K562 (cell line): ENCODE results near the gene SUPT5H. TPM values are rescaled to one million over a fixed set of nuclear protein-coding genes. Genes with fewer than 3 reads are reported as not detected.

ENCODE experiments used
- ATF3 ChIP-seq, 2 experiments: fragments of 450-650 bp in 1 of 2; sonication (generic) in 1 of 2; formaldehyde crosslinking in 1 of 2; IDR thresholded peaks in 1 of 2; conservative IDR thresholded peaks in 1 of 2; 2 replicates each; pipeline versions ENCODE4 v1.6.1 to v1.8.1; 2016 to 2023; ENCODE audit warnings: mild to moderate bottlenecking in 2 of 2, moderate library complexity in 2 of 2, inconsistent platforms in 1 of 2, missing genetic modification reagents in 1 of 2
- CBX8 ChIP-seq: fragments of 200-600 bp; sonication (generic); IDR thresholded peaks from 2 replicates; pipeline ENCODE4 v1.6.1; 2012; ENCODE audit warnings: borderline replicate concordance, mixed run types, low read depth, mild to moderate bottlenecking, moderate library complexity, mixed read lengths, low read length, control low read depth, inconsistent platforms; ENCODE audit not compliant: poor library complexity, severe bottlenecking; ENCODE audit errors: extremely low read depth
- ELF1 ChIP-seq: fragments of 200-800 bp; sonication (Bioruptor generic); IDR thresholded peaks from 2 replicates; pipeline ENCODE4 v1.6.1; 2016; ENCODE audit warnings: missing genetic modification characterization, missing compliant biosample characterization
- EWSR1 ChIP-seq: fragments of 450-650 bp; IDR thresholded peaks from 2 replicates; pipeline ENCODE4 v1.6.1; 2018; ENCODE audit warnings: borderline replicate concordance, mild to moderate bottlenecking, low read depth, moderate library complexity; ENCODE audit not compliant: partially characterized antibody
- GATAD2B ChIP-seq: fragments of 450-650 bp; IDR thresholded peaks from 2 replicates; pipeline ENCODE4 v1.6.1; 2017; ENCODE audit warnings: mild to moderate bottlenecking, borderline replicate concordance
- GTF2E2 ChIP-seq: fragments of 200-800 bp; sonication (Bioruptor generic); IDR thresholded peaks from 2 replicates; pipeline ENCODE4 v1.6.1; 2016; ENCODE audit warnings: missing genetic modification characterization, missing compliant biosample characterization
- MIER1 ChIP-seq: fragments of 450-650 bp; IDR thresholded peaks from 2 replicates; pipeline ENCODE4 v1.6.1; 2016; ENCODE audit warnings: antibody characterized with exemption, mild to moderate bottlenecking, low read depth
- NR2C2 ChIP-seq, 2 experiments: fragments of 200-800 bp in 1 of 2; sonication (Bioruptor generic) in 1 of 2; sonication (generic) in 1 of 2; formaldehyde crosslinking in 1 of 2; IDR thresholded peaks; 2 replicates each; pipeline versions ENCODE4 v1.6.1 to v1.8.0; 2016 to 2022; ENCODE audit warnings: mild to moderate bottlenecking in 1 of 2, missing compliant biosample characterization in 1 of 2, missing genetic modification characterization in 1 of 2, missing genetic modification reagents in 1 of 2
- PKNOX1 ChIP-seq: fragments of 450-650 bp; IDR thresholded peaks from 2 replicates; pipeline ENCODE4 v1.6.1; 2016
- POLR2G ChIP-seq: fragments of 200-400 bp; formaldehyde crosslinking; IDR thresholded peaks from 2 replicates; pipeline ENCODE4 v1.6.1; 2017; ENCODE audit warnings: low read depth, mild to moderate bottlenecking, antibody characterized with exemption, low read length, moderate library complexity
- POLR2H ChIP-seq: IDR thresholded peaks from 2 replicates; pipeline ENCODE4 v1.6.1; 2016; ENCODE audit warnings: missing genetic modification characterization, low read depth, mild to moderate bottlenecking, control low read depth, missing compliant biosample characterization, moderate library complexity
- PURB ChIP-seq: sonication (generic); formaldehyde crosslinking; IDR thresholded peaks from 2 replicates; pipeline ENCODE4 v1.9.0; 2021; ENCODE audit warnings: low read depth, mild to moderate bottlenecking, missing genetic modification reagents
- YY1 ChIP-seq, 3 experiments: IDR thresholded peaks; 2 replicates each; pipeline ENCODE4 v1.6.1; 2011; ENCODE audit warnings: low read length in 2 of 3, mild to moderate bottlenecking in 2 of 3, moderate library complexity in 2 of 3, borderline replicate concordance in 1 of 3, control low read depth in 1 of 3, low read depth in 1 of 3; ENCODE audit not compliant: insufficient read depth in 3 of 3, insufficient replicate concordance in 2 of 3, control insufficient read depth in 1 of 3, insufficient read length in 1 of 3; ENCODE audit errors: extremely low read depth in 1 of 3
- ZNF75A ChIP-seq: fragments of 450-650 bp; formaldehyde crosslinking; IDR thresholded peaks from 2 replicates; pipeline ENCODE4 v1.4.0; 2020; ENCODE audit warnings: mild to moderate bottlenecking
- ZNF764 ChIP-seq: fragments of 250-450 bp; sonication (Bioruptor Pico); IDR thresholded peaks from 2 replicates; pipeline ENCODE4 v1.4.0; 2020; ENCODE audit warnings: low read depth, mild to moderate bottlenecking, moderate library complexity
- ZNF77 ChIP-seq: fragments of 250-450 bp; sonication (Bioruptor Pico); IDR thresholded peaks from 2 replicates; pipeline ENCODE4 v1.5.0; 2020
- polyA plus RNA-seq, 8 experiments: library from polyadenylated mRNA; depleted of rRNA in 4 of 8; stranded (reverse) in 5 of 8; unstranded in 3 of 8; fragments of >200 nt; fragmentation: Nextera tagmentation in 2 of 8; fragmentation: Illumina TruSeq in 1 of 8; extraction: Ambion mirVana in 2 of 8; extraction: Trizol in 1 of 8; gene quantifications; 2 replicates each; pipeline versions ENCODE4 v1.2.1 to v1.2.3, GENCODE V29; 2011 to 2014; ENCODE audit warnings: inconsistent platforms in 1 of 8, missing spikeins in 1 of 8
- total RNA-seq, 7 experiments: library from RNA; depleted of rRNA in 6 of 7; stranded (reverse); fragments of >200 nt in 6 of 7; fragmentation: Illumina TruSeq in 2 of 7; extraction: Trizol in 2 of 7; gene quantifications; 2 replicates each; pipeline versions ENCODE4 v1.2.1 to v1.2.3, GENCODE V29; 2011 to 2021; ENCODE audit warnings: low replicate concordance in 1 of 7
- TF ChIP-seq, protein P1 (sequence below): fragments of 250-450 bp; sonication (Bioruptor Pico); IDR thresholded peaks from 2 replicates; pipeline ENCODE4 v1.8.0; 2021; ENCODE audit warnings: moderate library complexity, mild to moderate bottlenecking, inconsistent platforms
- TF ChIP-seq, protein P2 (sequence below): fragments of 250-450 bp; sonication (Bioruptor Pico); IDR thresholded peaks from 2 replicates; pipeline ENCODE4 v1.8.0; 2022; ENCODE audit warnings: inconsistent platforms, mild to moderate bottlenecking, moderate library complexity, borderline replicate concordance

Gene SUPT5H
- total and polyA plus RNA-seq, 9 of the 15 experiments (the other 6 are each of a cell fraction or from before 2014, with no cell fraction given), result 13.3 to 85.9 (median 35.9) TPM

- TF ChIP-seq POLR2G, result peak; percentile 69
- no peak for TF ChIP-seq YY1 (IDR thresholded peaks at IDR 0.05; ENCODE audit: borderline replicate concordance in 1 of 3, control insufficient read depth in 1 of 3, extremely low read depth in 1 of 3, insufficient read depth in 3 of 3, insufficient read length in 1 of 3, insufficient replicate concordance in 2 of 3, low read depth in 1 of 3, low read length in 2 of 3)
- peak; percentile 98 for TF ChIP-seq ATF3 (IDR thresholded peaks at IDR 0.05)
- 0 out of 2 replicates have a peak, but pooled peaks have one; percentile 72 for TF ChIP-seq ATF3 (CRISPR knock-in tag; conservative IDR thresholded peaks at IDR 0.05)
- no peak for TF ChIP-seq GATAD2B
- TF ChIP-seq ELF1, result peak; percentile 77
- TF ChIP-seq POLR2H (tag), result peak; percentile 34; the same call in 1 of the 2 replicates
- no peak for TF ChIP-seq ZNF764 (CRISPR knock-in tag)
- TF ChIP-seq NR2C2 (CRISPR knock-in tag; IDR thresholded peaks at IDR 0.05), result no peak
- peak; percentile 89 for TF ChIP-seq NR2C2 (tag; IDR thresholded peaks at IDR 0.05)
- TF ChIP-seq GTF2E2 (tag), result no peak
- no peak for TF ChIP-seq MIER1
- no peak for TF ChIP-seq ZNF77
- TF ChIP-seq PURB (CRISPR knock-in tag), result no peak
- TF ChIP-seq, protein P1, sequence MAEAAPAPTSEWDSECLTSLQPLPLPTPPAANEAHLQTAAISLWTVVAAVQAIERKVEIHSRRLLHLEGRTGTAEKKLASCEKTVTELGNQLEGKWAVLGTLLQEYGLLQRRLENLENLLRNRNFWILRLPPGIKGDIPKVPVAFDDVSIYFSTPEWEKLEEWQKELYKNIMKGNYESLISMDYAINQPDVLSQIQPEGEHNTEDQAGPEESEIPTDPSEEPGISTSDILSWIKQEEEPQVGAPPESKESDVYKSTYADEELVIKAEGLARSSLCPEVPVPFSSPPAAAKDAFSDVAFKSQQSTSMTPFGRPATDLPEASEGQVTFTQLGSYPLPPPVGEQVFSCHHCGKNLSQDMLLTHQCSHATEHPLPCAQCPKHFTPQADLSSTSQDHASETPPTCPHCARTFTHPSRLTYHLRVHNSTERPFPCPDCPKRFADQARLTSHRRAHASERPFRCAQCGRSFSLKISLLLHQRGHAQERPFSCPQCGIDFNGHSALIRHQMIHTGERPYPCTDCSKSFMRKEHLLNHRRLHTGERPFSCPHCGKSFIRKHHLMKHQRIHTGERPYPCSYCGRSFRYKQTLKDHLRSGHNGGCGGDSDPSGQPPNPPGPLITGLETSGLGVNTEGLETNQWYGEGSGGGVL (CRISPR knock-in tag), result no peak
- no peak for TF ChIP-seq EWSR1
- 0 out of 2 replicates have a peak, but pooled peaks have one; percentile 27 for TF ChIP-seq PKNOX1
- 0 out of 2 replicates have a peak, but pooled peaks have one; percentile 27 for TF ChIP-seq ZNF75A
- TF ChIP-seq, protein P2, sequence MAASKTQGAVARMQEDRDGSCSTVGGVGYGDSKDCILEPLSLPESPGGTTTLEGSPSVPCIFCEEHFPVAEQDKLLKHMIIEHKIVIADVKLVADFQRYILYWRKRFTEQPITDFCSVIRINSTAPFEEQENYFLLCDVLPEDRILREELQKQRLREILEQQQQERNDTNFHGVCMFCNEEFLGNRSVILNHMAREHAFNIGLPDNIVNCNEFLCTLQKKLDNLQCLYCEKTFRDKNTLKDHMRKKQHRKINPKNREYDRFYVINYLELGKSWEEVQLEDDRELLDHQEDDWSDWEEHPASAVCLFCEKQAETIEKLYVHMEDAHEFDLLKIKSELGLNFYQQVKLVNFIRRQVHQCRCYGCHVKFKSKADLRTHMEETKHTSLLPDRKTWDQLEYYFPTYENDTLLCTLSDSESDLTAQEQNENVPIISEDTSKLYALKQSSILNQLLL, result no peak
- no peak for TF ChIP-seq CBX8
Measured at GRCh38 chr19:39430675-39431593, 14.4 kb upstream of the SUPT5H start (continued).
